Parathyroid adenoma (tissue), 2 donors: ENCODE results near the gene PHLDA1.
A peak's percentile ranks its signal among the peaks of the same experiment; 100 is the strongest.

Experiments used
- H2AFZ ChIP-seq: fragments of 300-600 bp; sonication (generic); one replicate; pipeline ENCODE4 v1.7.0; 2017; ENCODE audit warnings: antibody characterized with exemption, mild to moderate bottlenecking
- H3K27ac ChIP-seq: fragments of 300-600 bp; sonication (generic); one replicate; pipeline ENCODE4 v1.7.0; 2017
- H3K27me3 ChIP-seq: fragments of 300-600 bp; sonication (generic); one replicate; pipeline ENCODE4 v1.7.0; 2017; ENCODE audit warnings: low read length; ENCODE audit not compliant: control insufficient read depth, insufficient read depth
- H3K36me3 ChIP-seq: fragments of 300-600 bp; sonication (generic); one replicate; pipeline ENCODE4 v1.7.0; 2017; ENCODE audit warnings: low read length; ENCODE audit not compliant: control insufficient read depth, insufficient read depth
- H3K4me1 ChIP-seq: fragments of 300-600 bp; sonication (generic); one replicate; pipeline ENCODE4 v1.7.0; 2017; ENCODE audit warnings: control low read depth
- H3K4me2 ChIP-seq: fragments of 300-600 bp; sonication (generic); one replicate; pipeline ENCODE4 v1.7.0; 2017; ENCODE audit warnings: low read length
- H3K4me3 ChIP-seq: fragments of 300-600 bp; sonication (generic); one replicate; pipeline ENCODE4 v1.7.0; 2017; ENCODE audit warnings: low read depth, low read length
- H3K79me2 ChIP-seq: fragments of 300-600 bp; sonication (generic); one replicate; pipeline ENCODE4 v1.7.0; 2017; ENCODE audit warnings: control low read depth
- H3K9ac ChIP-seq: fragments of 300-600 bp; sonication (generic); one replicate; pipeline ENCODE4 v1.7.0; 2017; ENCODE audit warnings: mild to moderate bottlenecking
- H3K9me3 ChIP-seq: fragments of 300-600 bp; sonication (generic); one replicate; pipeline ENCODE4 v1.7.0; 2017; ENCODE audit warnings: low read length; ENCODE audit not compliant: control insufficient read depth
- TF ChIP-seq, protein P1 (sequence below): fragments of 300-600 bp; sonication (generic); IDR thresholded peaks from one replicate; pipeline ENCODE4 v1.7.0; 2017; ENCODE audit warnings: antibody characterized with exemption, mild to moderate bottlenecking
- donor health status: primary hyperparathyroidism.

The PHLDA1 gene

DNA sequence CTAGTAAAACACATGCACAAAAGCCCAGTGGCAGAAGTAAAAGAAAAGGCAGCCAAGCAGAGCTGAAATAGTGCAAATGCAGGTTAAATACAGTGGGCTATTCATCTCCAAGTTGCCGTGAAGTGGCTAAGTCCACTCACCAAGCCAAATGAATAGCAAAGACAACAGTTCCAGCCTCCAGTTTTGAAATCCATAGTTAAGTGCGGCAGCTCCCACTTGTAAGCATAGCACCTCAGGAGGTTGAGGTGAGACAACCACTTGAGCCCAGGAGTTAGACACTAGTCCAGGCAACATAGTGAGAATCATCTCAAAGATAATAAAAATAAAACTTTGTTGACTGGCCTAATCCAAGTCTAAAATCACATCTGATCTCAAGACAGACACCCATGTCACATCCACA lies 9.8 kb upstream of the PHLDA1 start:
- H3K4me3 ChIP-seq, result no peak overlapping the region
- no peak overlapping the region for H2AFZ ChIP-seq
- TF ChIP-seq, protein P1, sequence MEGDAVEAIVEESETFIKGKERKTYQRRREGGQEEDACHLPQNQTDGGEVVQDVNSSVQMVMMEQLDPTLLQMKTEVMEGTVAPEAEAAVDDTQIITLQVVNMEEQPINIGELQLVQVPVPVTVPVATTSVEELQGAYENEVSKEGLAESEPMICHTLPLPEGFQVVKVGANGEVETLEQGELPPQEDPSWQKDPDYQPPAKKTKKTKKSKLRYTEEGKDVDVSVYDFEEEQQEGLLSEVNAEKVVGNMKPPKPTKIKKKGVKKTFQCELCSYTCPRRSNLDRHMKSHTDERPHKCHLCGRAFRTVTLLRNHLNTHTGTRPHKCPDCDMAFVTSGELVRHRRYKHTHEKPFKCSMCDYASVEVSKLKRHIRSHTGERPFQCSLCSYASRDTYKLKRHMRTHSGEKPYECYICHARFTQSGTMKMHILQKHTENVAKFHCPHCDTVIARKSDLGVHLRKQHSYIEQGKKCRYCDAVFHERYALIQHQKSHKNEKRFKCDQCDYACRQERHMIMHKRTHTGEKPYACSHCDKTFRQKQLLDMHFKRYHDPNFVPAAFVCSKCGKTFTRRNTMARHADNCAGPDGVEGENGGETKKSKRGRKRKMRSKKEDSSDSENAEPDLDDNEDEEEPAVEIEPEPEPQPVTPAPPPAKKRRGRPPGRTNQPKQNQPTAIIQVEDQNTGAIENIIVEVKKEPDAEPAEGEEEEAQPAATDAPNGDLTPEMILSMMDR, result no peak
- no peaks in the 10 kb centered on the region for H3K79me2 ChIP-seq
- no peaks in the 10 kb centered on the region for H3K27me3 ChIP-seq
- H3K4me2 ChIP-seq, result no peak overlapping the region
- no peaks in the 10 kb centered on the region for H3K9me3 ChIP-seq
- H3K9ac ChIP-seq, result no peak overlapping the region
- no peaks in the 10 kb centered on the region for H3K36me3 ChIP-seq
- H3K4me1 ChIP-seq, result no peaks in the 10 kb centered on the region
- H3K27ac ChIP-seq, result no peak overlapping the region

DNA sequence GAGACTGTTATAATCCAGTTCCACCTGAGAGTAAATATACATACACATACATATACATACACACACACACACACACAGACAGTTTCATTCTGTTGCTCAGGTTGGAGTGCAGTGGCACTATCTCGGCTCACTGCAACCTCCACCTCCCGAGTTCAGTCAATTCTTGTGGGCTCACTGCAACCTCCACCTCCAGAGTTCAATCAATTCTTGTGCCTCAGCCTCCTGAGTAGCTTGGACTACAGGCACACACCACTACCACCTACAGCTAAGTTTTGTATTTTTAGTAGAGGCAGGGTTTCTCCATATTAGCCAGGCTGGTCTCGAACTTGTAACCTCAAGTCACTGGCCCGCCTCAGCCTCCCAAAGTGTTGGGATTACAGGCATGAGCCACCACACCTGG lies 8.9 kb upstream of the PHLDA1 start:
- Histone ChIP-seq H3K4me1 (no peaks in the 10 kb centered on the region), H3K36me3 (no peaks in the 10 kb centered on the region), H3K9ac (no peak overlapping the region), H3K27ac (no peak overlapping the region), H3K4me3 (no peak overlapping the region), H3K9me3 (no peaks in the 10 kb centered on the region), H3K79me2 (no peaks in the 10 kb centered on the region), H3K4me2 (no peak overlapping the region), H3K27me3 (no peaks in the 10 kb centered on the region), H2AFZ (no peak overlapping the region)
- TF ChIP-seq, protein P1, result no peak

DNA sequence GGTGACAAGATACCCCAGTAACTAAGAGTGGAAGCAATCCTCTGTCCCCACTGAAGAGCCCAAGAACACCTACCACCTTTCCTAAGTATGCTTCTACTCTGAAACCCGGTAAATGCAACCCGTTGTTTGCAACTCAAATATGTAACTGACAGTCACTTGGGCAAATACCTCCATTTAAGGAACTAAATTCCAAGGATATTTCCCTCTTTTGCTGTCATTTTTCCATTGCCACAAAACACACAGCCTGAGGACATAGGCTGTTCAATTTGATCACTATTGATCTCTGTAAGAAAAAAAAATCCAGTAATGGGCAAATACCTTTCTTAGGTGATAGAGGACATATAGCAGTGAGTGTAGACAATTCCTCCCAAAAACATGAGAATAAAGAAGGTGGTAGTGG lies 6.6 kb upstream of the PHLDA1 start:
- Histone ChIP-seq H3K9ac (no peak overlapping the region), H3K36me3 (no peaks in the 10 kb centered on the region), H3K4me1 (no peaks in the 10 kb centered on the region), H3K4me2 (no peak overlapping the region), H3K9me3 (no peaks in the 10 kb centered on the region), H2AFZ (no peak overlapping the region), H3K27ac (no peak overlapping the region), H3K4me3 (no peak overlapping the region), H3K27me3 (no peaks in the 10 kb centered on the region), H3K79me2 (no peaks in the 10 kb centered on the region)
- TF ChIP-seq, protein P1, result no peak

DNA sequence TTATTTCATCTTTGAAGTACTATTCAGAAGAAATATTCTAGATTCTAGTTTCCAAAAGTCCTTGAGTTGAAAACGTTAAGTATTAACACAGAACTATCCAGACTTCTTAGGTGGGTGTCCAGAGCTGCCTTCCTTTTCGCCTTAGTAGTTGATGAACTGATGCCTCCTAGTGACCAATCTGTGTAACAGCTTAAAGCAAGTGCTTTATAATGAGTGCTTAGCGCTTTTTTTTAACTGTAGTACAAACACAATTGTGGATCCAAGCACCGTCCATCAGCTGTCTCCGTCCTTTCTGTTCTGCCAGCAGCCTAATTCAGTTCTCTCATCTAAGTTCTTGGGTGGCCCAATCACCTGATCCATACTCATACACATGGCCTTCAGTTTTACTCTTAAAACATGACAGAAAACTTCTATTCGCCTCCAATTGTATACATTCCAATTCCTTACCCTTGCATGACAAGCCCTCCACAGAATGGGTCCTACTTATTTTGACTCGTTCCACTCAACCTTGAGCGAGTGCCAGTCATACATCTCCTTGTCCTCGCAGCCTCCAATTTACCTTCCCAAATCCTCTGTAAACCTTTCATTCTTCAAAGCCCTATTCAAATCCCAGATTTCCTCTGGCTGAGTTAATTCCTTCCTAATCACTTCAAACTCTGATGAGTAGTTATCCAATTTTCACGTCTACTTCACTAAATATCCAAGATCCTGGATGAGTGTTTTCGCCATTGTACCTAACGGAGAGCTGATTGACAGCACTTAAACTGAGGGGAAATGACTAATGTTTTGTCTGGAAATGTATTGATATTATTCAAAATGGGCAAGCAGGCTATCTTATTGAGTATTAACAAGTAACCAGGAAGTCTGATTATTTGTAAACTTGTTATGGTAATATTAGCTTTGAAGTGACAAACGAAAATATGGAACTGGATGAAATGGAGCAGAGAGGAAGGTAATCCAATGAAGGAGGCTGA lies 5.8 kb upstream of the PHLDA1 start:
- TF ChIP-seq, protein P1, result peak; percentile 81
- no peak overlapping the region for H3K27ac ChIP-seq
- no peaks in the 10 kb centered on the region for H3K36me3 ChIP-seq
- H3K9ac ChIP-seq, result no peak overlapping the region
- H3K4me2 ChIP-seq, result no peak overlapping the region
- H2AFZ ChIP-seq, result no peak overlapping the region
- H3K9me3 ChIP-seq, result no peaks in the 10 kb centered on the region
- no peak overlapping the region for H3K4me3 ChIP-seq
- H3K79me2 ChIP-seq, result no peaks in the 10 kb centered on the region
- H3K4me1 ChIP-seq, result no peaks in the 10 kb centered on the region
- no peaks in the 10 kb centered on the region for H3K27me3 ChIP-seq

DNA sequence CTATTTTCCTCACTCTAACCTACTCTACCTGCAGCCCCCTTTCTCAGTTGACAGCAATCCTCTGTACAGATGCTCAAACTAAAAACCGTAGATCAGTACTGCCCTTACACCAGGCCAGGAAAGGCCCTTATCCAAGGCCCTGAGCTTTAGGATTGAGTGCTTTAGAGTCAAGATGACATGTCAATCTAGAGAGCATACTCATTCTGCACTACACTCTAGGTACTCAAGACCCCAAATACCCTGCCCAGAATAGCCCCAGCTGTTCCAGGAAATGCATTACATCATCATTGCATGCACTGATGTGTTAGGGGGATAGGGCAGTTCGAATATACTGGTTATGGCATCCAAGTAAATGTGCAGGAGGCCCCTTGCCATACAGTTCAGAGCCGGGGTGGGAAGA lies 3.5 kb upstream of the PHLDA1 start:
- no peak overlapping the region for H3K4me3 ChIP-seq
- no peak overlapping the region for H3K9ac ChIP-seq
- H3K9me3 ChIP-seq, result no peaks in the 10 kb centered on the region
- no peaks in the 10 kb centered on the region for H3K36me3 ChIP-seq
- no peaks in the 10 kb centered on the region for H3K79me2 ChIP-seq
- H3K27ac ChIP-seq, result no peak overlapping the region
- TF ChIP-seq, protein P1, result no peak
- no peaks in the 10 kb centered on the region for H3K4me1 ChIP-seq
- no peak overlapping the region for H3K4me2 ChIP-seq
- no peaks in the 10 kb centered on the region for H3K27me3 ChIP-seq
- no peak overlapping the region for H2AFZ ChIP-seq
